Colon (tissue), 2 donors: Measurements from ENCODE around the gene FAM20B.

ENCODE experiments used
- FAIRE-seq: peaks from 2 replicates; lab custom pipeline; 2012; peaks lifted over from hg19 to GRCh38; lab: Jason Lieb, UNC
- donor health status: control.
- donor health status: control.

FAM20B gene

GRCh38 chr1:179048339-179049124 is 22.8 kb downstream of the FAM20B start:
- no peak for FAIRE-seq

GRCh38 chr1:179052776-179053175 is 27.1 kb downstream of the FAM20B start:
- FAIRE-seq: no peak

- FAIRE-seq: no peak
These were observed 27.8 kb downstream of the FAM20B start for GRCh38 chr1:179053486-179053885.

- no peak for FAIRE-seq
These were observed 30.2 kb downstream of the FAM20B start for GRCh38 chr1:179055937-179056336.

GRCh38 chr1:179058487-179059483 is 33.1 kb downstream of the FAM20B start:
- no peak for FAIRE-seq

GRCh38 chr1:179061360-179062282 is 35.9 kb downstream of the FAM20B start:
- FAIRE-seq: no peak

GRCh38 chr1:179066471-179066870 is 40.8 kb downstream of the FAM20B start:
- FAIRE-seq: no peak

- no peak for FAIRE-seq
These were observed 51.7 kb downstream of the FAM20B start for GRCh38 chr1:179077396-179077795.

- no peak for FAIRE-seq
These were observed 53.5 kb downstream of the FAM20B start for GRCh38 chr1:179079113-179079761.

GRCh38 chr1:179080866-179081686 is 55.4 kb downstream of the FAM20B start:
- FAIRE-seq: no peak

GRCh38 chr1:179081687-179082332 is 56.1 kb downstream of the FAM20B start, which contains the start of gene TOR3A:
Gene TOR3A, plus strand, starts transcription at chr1:179082070. Its CDS starts 59 bp downstream, at chr1:179082129.
- no peak for FAIRE-seq

GRCh38 chr1:179082333-179082998 is 56.8 kb downstream of the FAM20B start:
- FAIRE-seq: no peak

GRCh38 chr1:179082999-179083335 is 57.3 kb downstream of the FAM20B start:
- no peak for FAIRE-seq

- no peak for FAIRE-seq
These were observed 57.8 kb downstream of the FAM20B start for GRCh38 chr1:179083533-179083932.

- no peak for FAIRE-seq
These were observed 62.0 kb downstream of the FAM20B start for GRCh38 chr1:179087665-179088064.

GRCh38 chr1:179089827-179090482 is 64.3 kb downstream of the FAM20B start:
- FAIRE-seq: no peak

- FAIRE-seq: no peak
These were observed 64.8 kb downstream of the FAM20B start for GRCh38 chr1:179090522-179090921.

GRCh38 chr1:179090923-179091322 is 65.2 kb downstream of the FAM20B start:
- FAIRE-seq: no peak

- no peak for FAIRE-seq
These were observed 66.0 kb downstream of the FAM20B start for GRCh38 chr1:179091691-179092165.
